Heart right ventricle (tissue), 16 donors: ENCODE data around the gene ZNF81. TPM values are rescaled to one million over a fixed set of nuclear protein-coding genes. Genes with fewer than 3 reads are reported as not detected.

Experiments used
- ATAC-seq, 8 donors: fragments of 200-7000 bp; cut with Tn5 transposase; one replicate each; pipeline ENCODE4 v1.9.1; 2020; ENCODE audit warnings: mild to moderate bottlenecking in 8 of 8, moderate library complexity in 8 of 8, moderate number of reproducible peaks in 1 of 8
- DNase-seq, 2 donors: peaks; one replicate each; pipeline ENCODE4 v3.0.0-alpha.2; 2020
- H3K27ac ChIP-seq, 10 donors: fragments of 200-600 bp; sonication (generic) in 2 of 10; one replicate each; pipeline versions ENCODE4 v1.5.0 to v1.8.0; 2020 to 2022; ENCODE audit warnings: mild to moderate bottlenecking in 3 of 10
- H3K27me3 ChIP-seq, 7 donors: fragments of 200-600 bp; one replicate each; pipeline ENCODE4 v1.8.0; 2021 to 2022; ENCODE audit warnings: mild to moderate bottlenecking in 2 of 7
- H3K36me3 ChIP-seq, 9 donors: fragments of 200-600 bp; sonication (generic) in 1 of 9; one replicate each; pipeline versions ENCODE4 v1.5.0 to v1.8.0; 2020 to 2022; ENCODE audit warnings: mild to moderate bottlenecking in 2 of 9
- H3K4me1 ChIP-seq, 9 donors: fragments of 200-600 bp; sonication (generic) in 1 of 9; one replicate each; pipeline versions ENCODE4 v1.5.0 to v1.8.0; 2020 to 2022; ENCODE audit warnings: mild to moderate bottlenecking in 4 of 9
- H3K4me3 ChIP-seq, 10 donors: fragments of 200-600 bp; sonication (generic) in 2 of 10; one replicate each; pipeline versions ENCODE4 v1.5.0 to v1.8.0; 2020 to 2022; ENCODE audit warnings: mild to moderate bottlenecking in 7 of 10, moderate library complexity in 2 of 10
- H3K9me3 ChIP-seq, 11 donors: fragments of 200-600 bp in 10 of 11; sonication (generic) in 2 of 11; one replicate each; pipeline versions ENCODE4 v1.5.0 to v1.8.0; 2013 to 2022; ENCODE audit warnings: mild to moderate bottlenecking in 2 of 11, control low read depth in 1 of 11, moderate library complexity in 1 of 11
- CTCF ChIP-seq, 9 donors: fragments of 200-600 bp; sonication (generic) in 2 of 9; IDR thresholded peaks; one replicate each; pipeline versions ENCODE4 v1.5.0 to v1.8.0; 2021 to 2022; ENCODE audit warnings: antibody characterized with exemption in 9 of 9, mild to moderate bottlenecking in 5 of 9, moderate library complexity in 1 of 9
- WGBS, 2 donors: extraction: QIAGEN DNeasy Blood & Tissue Kit; methylation state at CpG; one replicate each; pipeline ENCODE4 v1.1.7; 2013; ENCODE audit warnings: inconsistent platforms in 1 of 2; 5-methylcytosine and 5-hydroxymethylcytosine counted together
- intact Hi-C, 10 donors: fragments of 100-400 bp; cut with DNase I; formaldehyde crosslinking; loops; one replicate each; pipeline versions ENCODE4 v1.11.1 to v1.14.2; 2022
- polyA plus RNA-seq, 2 donors: library from polyadenylated mRNA; stranded (reverse); fragments of 200-250 nt; gene quantifications; one replicate each; pipeline ENCODE4 v1.2.3, GENCODE V29; 2013
- total RNA-seq, 10 donors: library from RNA; stranded (reverse); fragmentation: NEBNext Ultra II Directional in 3 of 10; extraction: Animal tissue kit (Norgen Biotek cat#: 25700) in 3 of 10; gene quantifications; one replicate each; pipeline versions ENCODE4 v1.2.1 to v1.2.4, GENCODE V29; 2021 to 2023
- donor health status: Arrhythmogenic right ventricular cardiomyopathy.
- donor health status: ischemic (EF 13 %, LVEDD 7.1; RV severe dilation, severe dysfunction).
- donor health status: healthy with polysubstance abuse.
- donor health status: DM: no; HTN: yes; CAD: no.
- donor health status: DM: no; HTN: no; CAD: no.
- donor health status: ischemic (EF 25% LVEDD 6.9; RV normal size, moderate dysfunction).
- donor health status: ischemic (EF 25% LVEDD 5.7; RV mildly dilated, moderate dysfunction).
- donor health status: healthy.
- donor health status: DM: yes; HTN: yes; CAD: no.
- donor health status: Ischemic cardiomyopathy.
- donor health status: ischemic (EF 35%, LVEDD 5.7; RV mildly dilated, moderate dysfunction).
- donor health status: nonischemic (EF 11% LVEDD 7.7; RV severe dilation, severe dysfunction).
- donor health status: DM: yes; HTN: yes; CAD: no.
- donor health status: PGD.
- donor health status: ischemic (EF 29% LVEDD 5.4; RV normal size, mild dysfunction).
- donor health status: nonischemic (EF 23%, LVEDD 6.1; RV moderate dilation, normal function).

Gene ZNF81
- total and polyA plus RNA-seq, 12 donors: 1.8 to 10.1 (median 6.5) TPM

DNA sequence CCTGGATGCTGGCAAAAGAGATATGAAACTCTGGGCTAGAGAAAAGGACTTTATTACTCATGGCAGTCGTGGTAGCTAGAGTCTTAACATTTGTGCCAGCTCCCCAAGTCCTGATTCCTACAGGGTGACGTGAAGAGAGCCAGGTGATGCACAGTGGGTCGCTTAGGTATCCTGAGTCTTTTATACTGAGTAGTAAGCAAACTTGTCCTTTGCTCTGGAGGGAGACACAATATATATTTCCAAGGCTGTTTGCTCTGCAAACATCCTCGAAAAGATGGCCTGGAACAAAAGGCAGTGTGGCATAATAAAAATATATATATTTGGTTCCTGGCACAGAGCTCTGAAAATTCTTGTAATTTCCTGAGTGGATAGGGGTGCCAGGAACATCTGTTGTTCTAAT lies 23.0 kb downstream of the ZNF81 start:
- no peak for DNase-seq
- H3K27ac ChIP-seq: no peak overlapping the region
- TF ChIP-seq CTCF (IDR thresholded peaks at IDR 0.05): no peak
- peaks cover 0 to 17% (median 0%) of the 10 kb centered on the region in 9 donors for H3K36me3 ChIP-seq
- no peak for ATAC-seq
- H3K9me3 ChIP-seq: no peaks in the 10 kb centered on the region
- no peaks in the 10 kb centered on the region for H3K4me1 ChIP-seq
- no peak overlapping the region for H3K4me3 ChIP-seq
- WGBS, 2 donors: 61 to 86% methylated on average over 4 of the region's 4 CpGs
- intact Hi-C loops: no loop called here
- peaks cover 0 to 7% (median 0%) of the 10 kb centered on the region in 7 donors for H3K27me3 ChIP-seq

DNA sequence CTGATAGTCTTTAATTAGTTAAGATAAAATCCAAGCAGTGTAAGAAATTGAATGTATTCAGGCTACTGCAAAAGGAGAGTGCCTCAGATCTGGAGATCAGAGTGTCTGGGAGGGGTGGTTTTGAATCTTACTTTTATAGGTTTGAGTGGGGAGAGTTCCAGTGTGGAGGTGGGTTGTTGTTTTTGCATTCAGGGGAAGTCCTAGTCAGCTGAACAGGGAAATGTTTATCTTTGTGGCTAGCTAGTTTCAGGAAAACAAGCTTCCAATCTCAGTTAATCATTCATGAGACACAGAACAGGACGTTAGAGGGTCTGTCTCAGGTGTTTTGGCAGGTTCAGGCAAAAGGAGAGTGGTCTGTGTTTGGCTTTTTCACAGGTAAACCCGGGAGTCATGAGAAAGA lies 26.0 kb downstream of the ZNF81 start:
- DNase-seq (no peak), ATAC-seq (no peak)
- Histone ChIP-seq H3K36me3 (peaks cover 0 to 11% (median 0%) of the 10 kb centered on the region in 9 donors), H3K27me3 (no peaks in the 10 kb centered on the region), H3K4me3 (no peak overlapping the region), H3K4me1 (no peaks in the 10 kb centered on the region), H3K9me3 (no peaks in the 10 kb centered on the region), H3K27ac (no peak overlapping the region)
- intact Hi-C loops: no loop called here
- WGBS, 2 donors: 26 to 44% methylated on average over 2 of the region's 2 CpGs
- no peak for TF ChIP-seq CTCF (IDR thresholded peaks at IDR 0.05)

GRCh38 chrX:47863187-47863586 lies 26.5 kb downstream of the ZNF81 start:
- peak in 2 of 8 donors; percentile 41 to 45 for ATAC-seq
- Histone ChIP-seq H3K4me3 (no peak overlapping the region), H3K9me3 (no peaks in the 10 kb centered on the region), H3K27ac (no peak overlapping the region), H3K36me3 (peaks cover 0 to 10% (median 0%) of the 10 kb centered on the region in 9 donors), H3K27me3 (no peaks in the 10 kb centered on the region), H3K4me1 (no peaks in the 10 kb centered on the region)
- no peak for DNase-seq
- WGBS, 2 donors: 46 to 47% methylated on average over 2 of the region's 2 CpGs
- intact Hi-C loops: no loop called here
- TF ChIP-seq CTCF (IDR thresholded peaks at IDR 0.05): no peak

DNA sequence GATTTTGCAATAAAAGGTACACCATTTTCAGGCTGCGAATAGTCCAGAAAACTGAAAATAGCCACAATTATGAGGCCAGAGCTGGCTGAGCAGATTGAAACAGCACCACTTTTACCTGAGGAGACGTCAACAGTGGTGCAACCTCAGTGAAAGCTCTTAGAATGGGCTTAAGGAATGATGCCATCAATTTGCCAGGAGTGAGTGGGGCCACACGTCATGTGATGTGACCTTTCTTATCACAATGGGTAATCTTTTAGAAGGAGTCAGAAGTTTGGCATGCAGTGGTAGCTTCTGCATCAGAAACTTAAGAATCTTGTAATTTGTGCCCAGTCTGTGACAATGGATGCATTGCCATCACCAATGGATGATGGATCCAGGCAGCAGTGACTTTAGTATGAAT lies 27.6 kb downstream of the ZNF81 start:
- Histone ChIP-seq H3K27me3 (no peaks in the 10 kb centered on the region), H3K36me3 (peaks cover 0 to 10% (median 0%) of the 10 kb centered on the region in 9 donors), H3K4me3 (no peak overlapping the region), H3K27ac (no peak overlapping the region), H3K4me1 (no peaks in the 10 kb centered on the region), H3K9me3 (no peaks in the 10 kb centered on the region)
- intact Hi-C loops: no loop called here
- no peak for TF ChIP-seq CTCF (IDR thresholded peaks at IDR 0.05)
- DNase-seq (no peak), ATAC-seq (no peak)
- WGBS, 2 donors: 96% methylated on average over 3 of the region's 3 CpGs
